ENCODE results near the gene ATP8A2. TPM values are rescaled to one million over a fixed set of nuclear protein-coding genes. Genes with fewer than 3 reads are reported as not detected.

The ATP8A2 gene
- total and polyA plus RNA-seq, 2 of the 8 experiments (the other 6 are each of a cell fraction or from before 2014, with no cell fraction given): 2.4 to 8.3 TPM

DNA sequence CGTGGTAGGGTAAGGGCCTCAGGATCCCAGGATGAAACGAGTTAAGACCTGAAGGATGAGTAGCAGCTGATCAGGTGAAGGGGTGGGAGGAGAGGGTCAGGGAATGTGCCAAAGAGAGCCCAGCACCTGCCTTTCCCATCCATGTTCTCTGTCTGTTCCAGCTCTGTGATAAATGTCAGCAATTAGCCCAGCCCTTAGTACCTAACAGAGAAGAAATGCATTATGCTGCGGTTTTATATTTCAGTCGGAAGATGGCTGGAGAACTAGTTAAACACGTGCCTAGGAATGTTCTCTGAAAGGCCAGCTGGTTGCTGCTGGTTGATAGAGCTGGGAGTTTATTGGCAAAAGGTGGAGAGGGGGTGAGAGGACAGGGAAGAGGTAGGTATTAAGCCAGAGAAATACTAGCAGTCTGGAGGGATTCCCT is 411.8 kb downstream of the ATP8A2 start:
- H3K79me2 ChIP-seq (ENCODE audit: control insufficient read depth in 1 of 2, insufficient read depth in 2 of 2, low read length in 2 of 2): no peaks in the 10 kb centered on the region
- H2BK12ac ChIP-seq (ENCODE audit: low read depth, low read length): no peak overlapping the region
- H3K18ac ChIP-seq (ENCODE audit: extremely low read depth, low read length): no peak overlapping the region
- no peak overlapping the region for H3K9ac ChIP-seq (replicated peaks in 1 of 4; ENCODE audit: extremely low read depth in 1 of 4, low read depth in 3 of 4, low read length in 3 of 4)
- no peak overlapping the region for H2BK120ac ChIP-seq (replicated peaks; ENCODE audit: low read depth, low read length)
- no peak overlapping the region for H4K8ac ChIP-seq (ENCODE audit: extremely low read depth, insufficient read depth, low read length)
- no peaks in the 10 kb centered on the region for H3K36me3 ChIP-seq (ENCODE audit: control insufficient read depth in 2 of 4, insufficient read depth in 4 of 4, low read length in 3 of 4)
- CTCF ChIA-PET (ENCODE audit: partially characterized antibody): interaction anchor here (0.6 to 0.8 kb wide), 2 partner anchors 15 to 17 kb away, joined by 3 read pairs; no protein-coding TSS in a partner anchor
- no peak overlapping the region for H3K27ac ChIP-seq (ENCODE audit: low read depth, low read length)
- no peak for TF ChIP-seq NRF1 (IDR thresholded peaks at IDR 0.05; ENCODE audit: low read depth, low read length)
- TF ChIP-seq EGR1 (IDR thresholded peaks at IDR 0.05; ENCODE audit: borderline replicate concordance, low read depth, low read length): no peak
- no peak for TF ChIP-seq SP1 (IDR thresholded peaks at IDR 0.05; ENCODE audit: low read depth, low read length)
- H3K4me1 ChIP-seq (replicated peaks in 1 of 4; ENCODE audit: control insufficient read depth in 3 of 4, insufficient read depth in 4 of 4, low read length in 3 of 4): no peaks in the 10 kb centered on the region
- no peaks in the 10 kb centered on the region for H3K23me2 ChIP-seq (ENCODE audit: low read depth, low read length)
- 86% methylated on average over 5 of the region's 5 CpGs; no CpG with 5 or more reads in 1 of the 2 experiments for WGBS, 2 experiments (ENCODE audit: extremely low coverage in 1 of 2, insufficient coverage in 1 of 2, insufficient read length in 1 of 2, insufficient replicate concordance in 2 of 2, low coverage in 1 of 2, low lambda C conversion rate in 2 of 2, missing lambda C conversion rate in 1 of 2)
- FAIRE-seq (no peak), DNase-seq (ENCODE audit: low read depth in 1 of 2, low spot score in 2 of 2) (no peak)
- H3K4ac ChIP-seq (replicated peaks; ENCODE audit: insufficient read length, low read depth, low read length): no peak overlapping the region
- no peaks in the 10 kb centered on the region for H4K20me1 ChIP-seq (replicated peaks in 1 of 2; ENCODE audit: control insufficient read depth in 1 of 2, insufficient read depth in 2 of 2, low read length in 2 of 2)
- no peak overlapping the region for H2BK5ac ChIP-seq (ENCODE audit: low read depth, low read length)
- no peak overlapping the region for H4K91ac ChIP-seq (replicated peaks; ENCODE audit: insufficient read length, low read length)
- no peak overlapping the region for H3K56ac ChIP-seq (replicated peaks; ENCODE audit: insufficient read length, low read depth, low read length)
- H2AFZ ChIP-seq (ENCODE audit: low read length): no peak overlapping the region
- H2AK5ac ChIP-seq (ENCODE audit: low read depth, low read length): no peak overlapping the region
- no peaks in the 10 kb centered on the region for H3K9me3 ChIP-seq (ENCODE audit: insufficient read depth in 2 of 2, low read depth in 1 of 2, low read length in 1 of 2)
- no peak overlapping the region for H2BK15ac ChIP-seq (ENCODE audit: low read length)
- POLR2A ChIA-PET (ENCODE audit: partially characterized antibody): interaction anchor here (0.7 kb wide), 1 partner anchor 398 kb away, joined by 3 read pairs; no protein-coding TSS in a partner anchor
- no peak overlapping the region for H3K4me3 ChIP-seq (ENCODE audit: extremely low read depth in 1 of 4, insufficient read depth in 2 of 4, low read depth in 3 of 4, low read length in 4 of 4)
- no peak overlapping the region for H3K14ac ChIP-seq (ENCODE audit: insufficient read length)
- H4K5ac ChIP-seq (ENCODE audit: insufficient read length, low read depth, low read length): no peak overlapping the region
- H3K4me2 ChIP-seq (ENCODE audit: insufficient read depth in 1 of 2, low read depth in 2 of 2, low read length in 2 of 2): no peak overlapping the region
- no peaks in the 10 kb centered on the region for H3K27me3 ChIP-seq (replicated peaks in 1 of 4; ENCODE audit: control insufficient read depth in 3 of 4, extremely low read depth in 1 of 4, insufficient read depth in 3 of 4, low read length in 3 of 4)
- no peaks in the 10 kb centered on the region for H3K79me1 ChIP-seq (ENCODE audit: low read depth, low read length)
- H3K23ac ChIP-seq (ENCODE audit: insufficient read length): no peak overlapping the region
- no peak overlapping the region for H2BK20ac ChIP-seq (ENCODE audit: low read length)

All from H1 (cell line).